Measurements from ENCODE around the gene ATF6.

The ATF6 gene

DNA sequence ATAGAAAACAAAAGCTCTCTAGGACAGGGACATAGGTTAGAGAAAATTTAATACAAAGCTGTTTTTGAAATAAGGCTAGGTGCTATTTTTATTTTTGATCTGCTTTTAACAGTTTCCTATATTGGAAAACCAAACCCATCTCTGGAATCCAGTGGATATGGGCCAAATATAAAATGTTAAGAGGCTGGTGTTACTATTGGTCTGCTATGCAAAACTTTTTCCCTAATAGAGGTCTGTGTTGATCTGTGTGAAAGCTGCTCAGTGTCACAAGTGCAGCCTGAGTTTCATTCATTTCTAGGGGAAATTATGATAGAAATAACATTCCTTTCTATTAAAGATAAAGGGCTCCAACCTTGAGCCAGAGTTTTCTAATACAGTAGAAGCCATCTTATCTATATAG is 141.1 kb downstream of the ATF6 start:
- no peak for DNase-seq

- no peak for DNase-seq
Measured at GRCh38 chr1:161908264-161908663, 142.1 kb downstream of the ATF6 start.

DNA sequence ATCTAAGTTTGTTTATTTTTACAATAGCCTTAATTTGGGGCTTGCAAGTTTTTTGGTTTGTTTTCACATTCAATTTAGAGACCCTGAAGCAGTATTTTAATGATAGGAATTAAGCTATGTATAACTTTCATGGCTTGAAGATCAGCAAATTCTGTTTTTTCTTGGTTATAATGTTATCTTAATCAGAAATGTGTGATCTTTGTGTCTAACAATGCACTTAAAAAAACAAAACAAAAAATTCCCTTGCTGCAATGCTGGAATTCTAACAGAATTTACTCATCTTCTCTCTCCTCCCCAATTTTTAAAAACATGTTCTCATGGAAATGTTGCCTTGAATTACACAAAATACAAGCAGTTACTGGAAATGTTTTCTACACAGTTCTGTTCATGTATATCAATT is 144.5 kb downstream of the ATF6 start:
- no peak for DNase-seq

DNA sequence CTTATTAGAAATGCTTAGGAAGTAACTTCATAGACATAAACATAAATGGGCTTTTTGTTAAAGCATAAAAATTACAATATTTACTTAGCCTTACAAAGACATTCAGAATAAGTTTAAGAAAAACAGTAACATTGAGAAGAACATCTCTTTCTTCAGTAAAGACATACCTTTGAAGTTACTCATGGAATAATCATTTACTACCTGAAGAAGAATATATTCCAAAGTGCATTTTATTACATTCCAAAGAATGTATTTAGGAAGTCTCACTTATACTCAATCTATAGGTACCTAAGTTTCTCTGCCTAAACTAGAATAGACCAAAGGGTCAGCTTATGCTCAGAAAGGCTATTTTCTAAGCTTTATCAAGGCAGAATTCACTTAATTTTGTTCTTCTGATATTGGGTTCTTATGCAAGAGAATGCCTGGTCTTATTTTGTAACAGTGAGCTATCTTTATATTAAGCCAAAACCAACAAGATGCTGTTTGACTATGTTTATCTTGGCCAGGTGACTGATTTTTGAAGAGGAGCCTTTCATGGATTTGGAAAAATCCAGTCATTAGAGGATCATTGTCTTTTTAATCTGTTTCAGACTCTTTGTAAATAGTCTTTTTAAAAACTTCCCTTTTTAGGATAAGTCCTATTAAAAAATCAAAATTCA is 147.5 kb downstream of the ATF6 start:
- DNase-seq, result no peak

GRCh38 chr1:161914595-161914994 is 148.5 kb downstream of the ATF6 start:
- no peak for DNase-seq

GRCh38 chr1:161915051-161915503 is 149.0 kb downstream of the ATF6 start:
- no peak for DNase-seq

DNA sequence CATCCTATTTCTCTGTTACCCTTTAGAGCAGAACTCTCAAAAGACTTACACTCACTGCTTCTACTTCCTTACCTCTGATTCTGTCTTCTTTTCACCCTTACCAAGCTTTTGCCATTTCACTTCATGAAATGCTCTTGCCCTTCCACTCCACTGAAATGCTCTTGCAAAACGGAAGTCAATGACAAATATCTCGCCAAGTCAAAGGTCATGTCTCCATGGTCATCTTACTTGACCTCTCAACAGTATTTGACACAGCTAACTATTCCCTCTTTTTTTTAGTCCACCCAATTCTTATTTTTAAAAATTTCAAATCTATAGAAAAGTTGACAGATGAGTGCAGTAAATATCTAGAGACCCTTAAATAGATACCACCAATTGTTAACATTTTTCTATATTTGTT is 149.9 kb downstream of the ATF6 start:
- no peak for DNase-seq

- DNase-seq, result no peak
Measured at GRCh38 chr1:161919229-161919628, 153.1 kb downstream of the ATF6 start.

- no peak for DNase-seq
Measured at GRCh38 chr1:161921491-161921890, 155.4 kb downstream of the ATF6 start.

DNA sequence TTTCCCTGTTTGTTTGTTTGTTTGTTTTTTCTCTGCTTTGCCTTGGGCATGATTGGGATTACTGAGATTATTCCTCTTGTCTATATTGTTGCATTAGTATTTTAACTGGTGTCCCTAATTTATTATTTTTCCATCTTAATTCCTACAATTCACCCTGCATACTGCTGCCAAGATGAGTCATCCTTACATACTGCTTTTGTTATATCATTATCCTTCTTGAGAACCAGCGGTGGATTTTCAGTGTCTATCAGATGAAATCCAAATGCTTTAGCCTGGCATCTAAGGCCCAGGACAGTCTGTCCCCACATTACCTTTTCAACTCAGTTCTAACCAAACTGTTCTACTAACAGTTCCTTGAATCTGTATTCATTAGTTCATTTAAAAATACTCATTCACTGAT is 155.9 kb downstream of the ATF6 start:
- DNase-seq, result no peak

GRCh38 chr1:161928056-161928455 is 161.9 kb downstream of the ATF6 start:
- DNase-seq, result no peak

DNA sequence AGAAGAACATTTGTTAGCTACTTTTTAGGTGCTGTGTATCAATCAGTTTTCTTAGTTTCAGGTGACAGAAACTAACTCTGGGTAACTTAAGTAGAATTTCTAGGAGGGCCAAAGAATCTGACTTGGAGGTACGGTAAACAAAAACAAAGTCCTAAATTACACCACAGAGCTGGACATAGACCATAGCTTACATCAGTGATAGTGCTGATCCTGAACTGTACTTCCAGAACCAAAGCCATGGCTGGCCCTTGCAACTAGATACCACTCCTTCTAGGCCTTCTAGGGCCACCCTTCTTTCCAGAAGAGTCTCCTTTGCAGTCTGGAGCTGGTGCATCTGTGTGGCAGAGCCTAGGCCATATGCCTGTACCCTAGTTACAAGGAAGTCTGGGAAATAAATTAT is 163.0 kb downstream of the ATF6 start:
- DNase-seq, result no peak

- no peak for DNase-seq
Measured at GRCh38 chr1:161930064-161930463, 163.9 kb downstream of the ATF6 start.

DNA sequence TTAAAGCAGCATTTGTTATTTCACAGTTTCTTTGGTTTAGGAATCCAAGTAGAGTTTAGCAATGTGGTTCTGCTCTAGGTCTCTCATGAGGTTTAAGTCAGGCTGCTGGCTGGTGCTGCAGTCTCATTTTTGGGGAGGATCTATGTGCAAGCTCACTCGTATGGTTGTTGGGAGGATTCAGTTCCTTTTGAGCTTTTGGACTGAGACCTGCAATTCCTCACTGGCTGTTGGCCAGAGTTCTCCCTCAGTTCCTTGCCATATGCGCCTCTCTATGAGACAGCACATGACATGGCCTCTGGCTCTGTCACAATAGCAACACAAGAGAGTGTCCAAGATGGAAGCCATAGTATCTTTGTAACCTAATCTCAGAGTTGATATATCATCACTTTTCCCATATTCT is 166.5 kb downstream of the ATF6 start:
- DNase-seq, result no peak

GRCh38 chr1:161933592-161934588 is 167.8 kb downstream of the ATF6 start:
- no peak for DNase-seq

- DNase-seq, result no peak
Measured at GRCh38 chr1:161935264-161935663, 169.1 kb downstream of the ATF6 start.

DNA sequence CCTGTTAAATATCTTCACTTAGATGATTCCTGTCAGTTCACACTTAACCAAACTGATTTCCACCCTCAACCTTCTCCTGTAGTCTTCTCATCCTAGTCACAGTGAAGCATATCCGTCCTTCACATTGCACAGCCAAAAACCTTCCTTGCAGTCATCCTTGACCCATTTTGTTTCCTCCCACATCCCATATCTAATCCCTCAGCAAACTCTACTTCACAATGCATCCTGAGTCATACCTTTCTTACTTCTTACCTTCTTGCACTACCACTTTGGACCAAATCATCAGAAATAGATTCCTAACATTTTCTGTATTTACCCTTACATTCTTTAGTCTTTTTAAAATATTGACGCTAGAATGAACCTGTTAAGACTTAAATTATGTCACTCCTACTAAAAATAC is 170.7 kb downstream of the ATF6 start:
- no peak for DNase-seq

GRCh38 chr1:161940866-161941591 is 174.9 kb downstream of the ATF6 start:
- DNase-seq, result no peak

DNA sequence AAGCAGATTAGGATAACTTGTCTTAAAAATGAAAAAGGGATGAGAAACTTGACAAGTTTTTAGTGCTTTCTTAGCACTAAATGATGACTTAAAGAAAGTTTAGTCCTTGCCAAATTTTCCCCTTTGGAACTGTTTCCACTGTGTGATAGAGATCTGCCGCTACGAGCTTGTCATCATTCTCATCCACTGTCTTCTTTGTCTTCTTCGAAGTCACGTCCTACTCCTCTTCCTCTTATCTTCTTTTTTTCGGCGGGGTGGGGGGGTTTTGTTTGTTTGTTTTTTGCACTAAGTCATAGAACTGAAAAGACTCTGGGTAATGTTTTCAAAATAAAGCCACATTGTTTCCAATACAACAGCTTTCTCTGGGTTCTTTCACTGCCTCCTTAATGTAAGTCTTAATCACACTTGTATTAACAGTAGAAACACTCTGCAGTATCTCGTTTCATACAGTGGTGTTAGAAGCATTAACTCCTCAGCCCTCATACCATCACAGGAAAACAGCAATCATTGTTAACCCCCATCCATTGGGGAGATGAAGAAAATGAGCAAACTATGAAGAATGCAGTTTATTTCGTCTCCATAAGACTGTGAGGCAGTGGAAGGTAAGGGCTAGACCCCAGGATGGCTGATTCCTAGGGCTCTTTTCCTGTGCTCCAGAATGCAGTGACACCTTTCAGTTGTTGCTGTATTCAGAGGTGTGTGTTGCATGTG is 175.8 kb downstream of the ATF6 start:
- no peak for DNase-seq

GRCh38 chr1:161943737-161944136 is 177.6 kb downstream of the ATF6 start:
- DNase-seq, result no peak

GRCh38 chr1:161944381-161944780 is 178.3 kb downstream of the ATF6 start:
- no peak for DNase-seq

GRCh38 chr1:161945306-161946060 is 179.4 kb downstream of the ATF6 start:
- no peak for DNase-seq

All from RPMI8226 (cell line).